SK-N-SH treated with all-trans-retinoic acid at 6 μM for 48 hours (cell line): Measurements from ENCODE around the gene A2M.

Source experiments
- ARNTL ChIP-seq: fragments of 450-650 bp; formaldehyde crosslinking; IDR thresholded peaks from 2 replicates; pipeline ENCODE4 v1.5.0; 2020; ENCODE audit warnings: low read depth, mild to moderate bottlenecking, moderate library complexity, borderline replicate concordance
- ESRRG ChIP-seq: fragments of 250-450 bp; sonication (Bioruptor Pico); IDR thresholded peaks from 2 replicates; pipeline ENCODE4 v1.6.1; 2021; ENCODE audit warnings: mild to moderate bottlenecking
- PPARA ChIP-seq: fragments of 250-450 bp; sonication (Bioruptor Pico); IDR thresholded peaks from 2 replicates; pipeline ENCODE4 v1.5.0; 2020; ENCODE audit warnings: mild to moderate bottlenecking, borderline replicate concordance
- TOX ChIP-seq: fragments of 250-450 bp; sonication (Bioruptor Pico); IDR thresholded peaks from 2 replicates; pipeline ENCODE4 v1.8.0; 2021; ENCODE audit warnings: mild to moderate bottlenecking, moderate library complexity, borderline replicate concordance
- ZFP30 ChIP-seq: fragments of 450-650 bp; formaldehyde crosslinking; IDR thresholded peaks from 2 replicates; pipeline ENCODE4 v1.5.0; 2022; ENCODE audit warnings: mild to moderate bottlenecking, moderate library complexity
- ZNF565 ChIP-seq: fragments of 450-650 bp; formaldehyde crosslinking; conservative IDR thresholded peaks from 2 replicates; pipeline ENCODE4 v1.5.0; 2020; ENCODE audit warnings: low read depth, mild to moderate bottlenecking, moderate library complexity
- ZNF8 ChIP-seq: fragments of 450-650 bp; formaldehyde crosslinking; IDR thresholded peaks from 2 replicates; pipeline ENCODE4 v1.5.0; 2020; ENCODE audit warnings: mild to moderate bottlenecking, moderate library complexity
- TF ChIP-seq, protein P1 (sequence below): fragments of 250-450 bp; sonication (Bioruptor Pico); IDR thresholded peaks from 2 replicates; pipeline ENCODE4 v1.5.1; 2020; ENCODE audit warnings: low read depth, mild to moderate bottlenecking, moderate library complexity

GRCh38 chr12:9041321-9041720 lies 74.4 kb downstream of the A2M start:
- no peak for TF ChIP-seq ZFP30 (CRISPR knock-in tag)
- no peak for TF ChIP-seq ZNF8 (CRISPR knock-in tag)
- TF ChIP-seq, protein P1, sequence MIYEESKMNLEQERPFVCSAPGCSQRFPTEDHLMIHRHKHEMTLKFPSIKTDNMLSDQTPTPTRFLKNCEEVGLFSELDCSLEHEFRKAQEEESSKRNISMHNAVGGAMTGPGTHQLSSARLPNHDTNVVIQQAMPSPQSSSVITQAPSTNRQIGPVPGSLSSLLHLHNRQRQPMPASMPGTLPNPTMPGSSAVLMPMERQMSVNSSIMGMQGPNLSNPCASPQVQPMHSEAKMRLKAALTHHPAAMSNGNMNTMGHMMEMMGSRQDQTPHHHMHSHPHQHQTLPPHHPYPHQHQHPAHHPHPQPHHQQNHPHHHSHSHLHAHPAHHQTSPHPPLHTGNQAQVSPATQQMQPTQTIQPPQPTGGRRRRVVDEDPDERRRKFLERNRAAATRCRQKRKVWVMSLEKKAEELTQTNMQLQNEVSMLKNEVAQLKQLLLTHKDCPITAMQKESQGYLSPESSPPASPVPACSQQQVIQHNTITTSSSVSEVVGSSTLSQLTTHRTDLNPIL (CRISPR knock-in tag), result no peak
- TF ChIP-seq ARNTL (CRISPR knock-in tag), result no peak
- TF ChIP-seq TOX (CRISPR knock-in tag), result no peak
- TF ChIP-seq PPARA, result no peak
- TF ChIP-seq ZNF565 (CRISPR knock-in tag), result no peak
- TF ChIP-seq ESRRG (CRISPR knock-in tag), result no peak
